Spinal cord (tissue), 10 donors: Measurements from ENCODE around the gene ANKRD1. TPM values are rescaled to one million over a fixed set of nuclear protein-coding genes. Genes with fewer than 3 reads are reported as not detected.
A peak's percentile ranks its signal among the peaks of the same experiment; 100 is the strongest.
"Not testable (repeated sequence)": the region's sequence is repeated elsewhere in the genome, so short reads cannot be mapped to it uniquely, and the experiment has no call there.

Source experiments
- DNase-seq, 6 donors: peaks; one replicate each; pipeline versions ENCODE4 v3.0.0 to v3.0.0-alpha.2; 2013 to 2015; ENCODE audit warnings: low spot score in 6 of 6, low read depth in 4 of 6
- H3K27ac ChIP-seq: one replicate; pipeline ENCODE4 v1.5.1; 2013; ENCODE audit warnings: low read depth, low read length, control low read depth
- H3K27me3 ChIP-seq: one replicate; pipeline ENCODE4 v1.6.1; 2013; ENCODE audit warnings: low read length; ENCODE audit not compliant: control insufficient read depth, insufficient read depth
- H3K36me3 ChIP-seq: one replicate; pipeline ENCODE4 v1.6.1; 2013; ENCODE audit warnings: low read length; ENCODE audit not compliant: control insufficient read depth, insufficient read depth
- H3K4me1 ChIP-seq: one replicate; pipeline ENCODE4 v1.6.1; 2013; ENCODE audit warnings: low read length; ENCODE audit not compliant: control insufficient read depth, insufficient read depth
- H3K4me3 ChIP-seq: one replicate; pipeline ENCODE4 v1.5.1; 2013; ENCODE audit warnings: low read depth, low read length, control low read depth
- H3K9me3 ChIP-seq: one replicate; pipeline ENCODE4 v1.6.1; 2013; ENCODE audit warnings: low read length; ENCODE audit not compliant: control insufficient read depth, insufficient read depth
- WGBS: methylation state at CpG from one replicate; pipeline ENCODE4 v1.1.5; 2013; ENCODE audit warnings: missing lambda C conversion rate; ENCODE audit not compliant: insufficient coverage; 5-methylcytosine and 5-hydroxymethylcytosine counted together
- polyA plus RNA-seq, 2 donors: library from polyadenylated mRNA; unstranded; fragments of 120-200 nt; gene quantifications; one replicate each; pipeline ENCODE4 v1.2.1, GENCODE V29; 2013; ENCODE audit not compliant: insufficient read length in 2 of 2
- total RNA-seq, 2 donors: library from RNA; depleted of rRNA in 1 of 2; stranded (reverse); fragments of 120-200 nt in 1 of 2; fragments of >200 nt in 1 of 2; gene quantifications; one replicate each; pipeline versions ENCODE4 v1.2.3 to v1.2.4, GENCODE V29; 2013 to 2014
- donor health status: healthy.

Gene ANKRD1
- total and polyA plus RNA-seq, 4 donors = 0.17 to 0.47 (median 0.21) TPM; not detected in 1

GRCh38 chr10:90889636-90890035 is 31.3 kb downstream of the ANKRD1 start:
- WGBS = no CpG with 5 or more reads among the region's 1 CpG
- H3K9me3 ChIP-seq = no peaks in the 10 kb centered on the region
- peaks cover 12% of the 10 kb centered on the region for H3K36me3 ChIP-seq
- no peaks in the 10 kb centered on the region for H3K4me1 ChIP-seq
- no peak for DNase-seq
- no peak overlapping the region for H3K27ac ChIP-seq
- no peak overlapping the region for H3K4me3 ChIP-seq
- no peaks in the 10 kb centered on the region for H3K27me3 ChIP-seq

GRCh38 chr10:90888387-90888786 is 32.5 kb downstream of the ANKRD1 start:
- WGBS = 100% methylated on average over 1 of the region's 6 CpGs
- Histone ChIP-seq H3K4me1 (no peaks in the 10 kb centered on the region), H3K27ac (no peak overlapping the region), H3K4me3 (no peak overlapping the region), H3K27me3 (no peaks in the 10 kb centered on the region), H3K36me3 (peaks cover 12% of the 10 kb centered on the region), H3K9me3 (no peaks in the 10 kb centered on the region)
- DNase-seq = no peak

GRCh38 chr10:90887555-90887954 is 33.3 kb downstream of the ANKRD1 start:
- DNase-seq = no peak
- H3K9me3 ChIP-seq = no peaks in the 10 kb centered on the region
- no peaks in the 10 kb centered on the region for H3K4me1 ChIP-seq
- no peaks in the 10 kb centered on the region for H3K27me3 ChIP-seq
- no CpG with 5 or more reads among the region's 6 CpGs for WGBS
- no peak overlapping the region for H3K4me3 ChIP-seq
- peaks cover 13% of the 10 kb centered on the region for H3K36me3 ChIP-seq
- H3K27ac ChIP-seq = no peak overlapping the region

GRCh38 chr10:90885176-90885575 is 35.7 kb downstream of the ANKRD1 start:
- Histone ChIP-seq H3K27ac (no peak overlapping the region), H3K4me3 (no peak overlapping the region), H3K27me3 (no peaks in the 10 kb centered on the region), H3K36me3 (peaks cover 18% of the 10 kb centered on the region), H3K9me3 (no peaks in the 10 kb centered on the region), H3K4me1 (no peaks in the 10 kb centered on the region)
- WGBS = no CpG with 5 or more reads among the region's 1 CpG
- no peak for DNase-seq

GRCh38 chr10:90884431-90884830 is 36.5 kb downstream of the ANKRD1 start:
- no CpG with 5 or more reads among the region's 3 CpGs for WGBS
- Histone ChIP-seq H3K9me3 (no peaks in the 10 kb centered on the region), H3K36me3 (peaks cover 18% of the 10 kb centered on the region), H3K4me1 (no peaks in the 10 kb centered on the region), H3K27me3 (no peaks in the 10 kb centered on the region), H3K27ac (no peak overlapping the region), H3K4me3 (no peak overlapping the region)
- peak in 2 of 6 donors; percentile 11 to 55 for DNase-seq

GRCh38 chr10:90880059-90880719 is 40.7 kb downstream of the ANKRD1 start:
- not testable (repeated sequence) for H3K9me3 ChIP-seq, H3K4me1 ChIP-seq, H3K4me3 ChIP-seq, H3K27ac ChIP-seq, H3K27me3 ChIP-seq
- WGBS = 93% methylated on average over 5 of the region's 8 CpGs
- peak in 2 of 6 donors; percentile 62 to 79 for DNase-seq
- peaks cover 17% of the 10 kb centered on the region for H3K36me3 ChIP-seq

GRCh38 chr10:90879062-90879461 is 41.8 kb downstream of the ANKRD1 start:
- Histone ChIP-seq H3K36me3 (peaks cover 17% of the 10 kb centered on the region), H3K9me3 (no peaks in the 10 kb centered on the region), H3K27ac (no peak overlapping the region), H3K4me1 (no peaks in the 10 kb centered on the region), H3K27me3 (no peaks in the 10 kb centered on the region), H3K4me3 (no peak overlapping the region)
- DNase-seq = no peak
- no CpG with 5 or more reads among the region's 2 CpGs for WGBS

- no peak for DNase-seq
- Histone ChIP-seq H3K4me3 (peak overlapping the region; percentile 90), H3K4me1 (no peaks in the 10 kb centered on the region), H3K27me3 (peaks cover 4% of the 10 kb centered on the region), H3K27ac (no peak overlapping the region), H3K36me3 (peaks cover 7% of the 10 kb centered on the region), H3K9me3 (no peaks in the 10 kb centered on the region)
- 23% methylated on average over 6 of the region's 8 CpGs for WGBS
These were observed 48.3 kb downstream of the ANKRD1 start for GRCh38 chr10:90872648-90873020.

GRCh38 chr10:90871766-90872647 is 48.9 kb downstream of the ANKRD1 start, which contains the start of gene RPP30:
Gene RPP30 (plus strand): TSS chr10:90871974. CDS start chr10:90871987, 13 bp downstream.
- Histone ChIP-seq H3K4me3 (peak within 1 kb of the TSS; percentile 90), H3K9me3 (no peaks in the 10 kb centered on the region), H3K4me1 (no peaks in the 10 kb centered on the region), H3K27me3 (peaks cover 4% of the 10 kb centered on the region), H3K27ac (peak within 1 kb of the TSS; percentile 17), H3K36me3 (peaks cover 4% of the 10 kb centered on the region)
- 0% methylated on average over 41 of the region's 43 CpGs for WGBS
- DNase-seq = peak in 5 of 6 donors; percentile 65 to 96 (median 85)
